ENCODE results near the gene MAML2. TPM values are rescaled to one million over a fixed set of nuclear protein-coding genes. Genes with fewer than 3 reads are reported as not detected.

Gene MAML2
- total RNA-seq, 1 donor, result 20.1 TPM

GRCh38 chr11:96221244-96222070 is 121.5 kb downstream of the MAML2 start:
- no peak for TF ChIP-seq CTCF (IDR thresholded peaks at IDR 0.05; ENCODE audit: insufficient read depth, low read length)

DNA sequence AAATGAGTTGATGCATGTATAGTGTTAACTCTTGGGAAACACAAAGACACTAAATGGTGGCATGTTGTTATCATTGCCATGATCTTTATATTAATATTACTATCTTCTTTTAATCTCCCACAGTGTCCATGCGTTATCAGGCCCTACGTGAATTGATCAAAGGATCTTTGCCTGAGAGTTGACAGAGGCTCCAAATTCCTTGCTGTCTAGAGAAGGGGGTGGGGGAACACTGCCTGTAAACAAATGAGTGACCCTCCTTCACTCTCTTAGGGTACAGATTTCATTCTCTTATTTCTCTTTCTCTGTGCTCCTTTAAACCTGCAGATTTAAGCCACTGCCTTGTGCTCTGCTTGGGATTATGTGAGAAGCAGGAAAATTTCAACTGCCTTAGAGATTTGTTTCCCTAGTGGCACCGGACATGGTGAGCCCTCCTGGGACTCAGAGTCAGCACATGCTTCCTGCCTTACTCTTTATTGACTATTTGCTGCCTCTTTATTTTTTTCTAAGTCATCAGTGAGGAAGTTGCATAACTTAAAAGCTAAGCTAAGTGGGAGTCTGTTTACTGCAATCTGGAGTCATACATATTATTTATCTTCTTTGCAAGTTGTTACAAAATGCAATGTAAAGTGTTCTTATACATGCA is 122.9 kb downstream of the MAML2 start:
- DNase-seq (ENCODE audit: low read depth), result no peak
- TF ChIP-seq CTCF (IDR thresholded peaks at IDR 0.05; ENCODE audit: insufficient read depth, low read length), result no peak
- H3K4me3 ChIP-seq (ENCODE audit: low read depth, low read length), result no peak overlapping the region

More at GRCh38 chr11:96221244-96222070, 121.5 kb downstream of the MAML2 start:
- no peak for DNase-seq (ENCODE audit: low read depth)
- H3K4me3 ChIP-seq (ENCODE audit: low read depth, low read length), result no peak overlapping the region

DNA sequence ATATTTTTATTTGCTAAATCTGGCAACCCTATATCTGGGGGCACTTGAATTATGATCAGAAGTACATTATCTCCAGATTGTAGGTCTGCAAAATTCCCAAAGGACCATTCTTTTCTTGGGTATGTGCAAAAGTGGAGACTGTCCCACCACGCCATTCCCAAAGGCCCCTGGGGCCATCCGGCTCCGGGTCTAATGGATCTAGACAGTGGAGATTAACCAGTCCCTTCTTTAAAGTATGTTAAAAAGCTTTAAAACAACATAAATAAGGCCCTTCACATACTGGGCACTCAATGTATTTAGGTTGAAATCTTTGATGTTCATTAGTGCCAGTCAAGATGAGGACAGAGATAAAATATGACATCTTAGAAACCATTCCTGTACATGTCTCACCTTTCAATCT is 124.1 kb downstream of the MAML2 start:
- H3K4me3 ChIP-seq (ENCODE audit: low read depth, low read length), result no peak overlapping the region
- no peak for DNase-seq (ENCODE audit: low read depth)
- TF ChIP-seq CTCF (IDR thresholded peaks at IDR 0.05; ENCODE audit: insufficient read depth, low read length), result no peak

DNA sequence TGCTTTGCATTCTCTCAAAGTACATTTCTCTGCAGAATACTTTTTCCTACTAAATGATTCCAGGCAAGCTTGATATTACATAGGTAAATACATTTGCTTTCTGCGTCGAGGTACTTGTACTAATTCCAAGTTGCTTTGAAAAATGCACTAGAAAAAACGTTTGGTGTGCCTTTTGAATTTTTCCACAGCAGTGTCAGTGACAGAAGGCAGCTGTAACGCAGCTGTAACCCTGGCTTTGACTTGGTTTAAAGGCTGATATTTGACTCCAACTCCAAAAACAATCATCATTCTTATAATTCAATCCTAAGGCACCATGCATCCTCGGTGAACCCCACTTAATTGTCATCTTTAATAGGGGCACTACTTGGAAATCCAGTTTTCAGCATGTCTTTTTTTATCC is 125.0 kb downstream of the MAML2 start:
- TF ChIP-seq CTCF (IDR thresholded peaks at IDR 0.05; ENCODE audit: insufficient read depth, low read length), result no peak
- no peak for DNase-seq (ENCODE audit: low read depth)
- H3K4me3 ChIP-seq (ENCODE audit: low read depth, low read length), result no peak overlapping the region

GRCh38 chr11:96217206-96217605 is 125.8 kb downstream of the MAML2 start:
- no peak for TF ChIP-seq CTCF (IDR thresholded peaks at IDR 0.05; ENCODE audit: insufficient read depth, low read length)
- DNase-seq (ENCODE audit: low read depth), result no peak
- H3K4me3 ChIP-seq (ENCODE audit: low read depth, low read length), result no peak overlapping the region

DNA sequence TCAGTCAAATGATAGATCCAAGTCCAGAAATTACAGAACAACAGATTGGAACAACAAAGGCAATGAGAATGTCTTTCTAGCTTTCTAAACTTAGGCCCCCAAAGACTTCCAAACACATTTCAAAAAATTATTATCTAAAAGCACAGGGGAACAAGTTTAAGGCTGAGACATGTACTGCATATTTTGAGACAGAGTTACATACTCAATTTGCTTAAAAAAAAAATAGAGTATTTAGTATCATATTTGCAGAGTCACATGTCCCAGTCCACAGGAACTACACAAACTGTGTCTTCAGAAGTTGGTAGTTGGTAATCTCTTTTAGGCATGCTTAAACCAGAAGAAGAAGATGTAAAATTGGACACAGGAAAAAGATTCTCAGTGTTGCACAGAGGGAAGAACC is 127.2 kb downstream of the MAML2 start:
- DNase-seq (ENCODE audit: low read depth), result no peak
- no peak for TF ChIP-seq CTCF (IDR thresholded peaks at IDR 0.05; ENCODE audit: insufficient read depth, low read length)
- no peak overlapping the region for H3K4me3 ChIP-seq (ENCODE audit: low read depth, low read length)

Measured in fibroblast of the aortic adventitia (primary cell).